Neural progenitor cell (in vitro differentiated cells): ENCODE results near the gene AFF3.

Source experiments
- EZH2 ChIP-seq: fragments of 200-600 bp; sonication (generic); IDR thresholded peaks from 2 replicates; pipeline ENCODE4 v1.6.1; 2017; ENCODE audit warnings: antibody characterized with exemption, mild to moderate bottlenecking, moderate library complexity
- TF ChIP-seq, protein P1 (sequence below): fragments of 200-600 bp; sonication (generic); IDR thresholded peaks from 2 replicates; pipeline ENCODE4 v1.5.1; 2017; ENCODE audit warnings: antibody characterized with exemption, mild to moderate bottlenecking

DNA sequence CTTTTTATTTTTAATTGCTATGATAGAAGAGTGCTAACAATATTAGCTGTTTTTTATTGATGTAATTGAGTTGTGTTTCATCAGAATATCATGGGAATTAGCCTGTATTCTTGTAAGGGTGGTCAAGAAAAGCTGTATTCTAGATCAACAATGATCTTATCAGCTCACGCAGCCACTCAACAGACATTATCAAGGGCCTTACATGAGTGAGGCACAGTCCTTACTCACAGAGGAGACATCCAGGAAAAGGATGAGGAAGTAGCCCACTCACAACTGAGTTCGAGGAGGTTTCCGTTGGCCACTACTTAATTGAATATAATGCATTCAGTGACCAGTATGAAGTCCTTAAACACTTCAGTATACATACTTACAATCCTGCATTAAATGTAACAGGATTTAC, 152.5 kb downstream of the AFF3 start:
- TF ChIP-seq, protein P1, sequence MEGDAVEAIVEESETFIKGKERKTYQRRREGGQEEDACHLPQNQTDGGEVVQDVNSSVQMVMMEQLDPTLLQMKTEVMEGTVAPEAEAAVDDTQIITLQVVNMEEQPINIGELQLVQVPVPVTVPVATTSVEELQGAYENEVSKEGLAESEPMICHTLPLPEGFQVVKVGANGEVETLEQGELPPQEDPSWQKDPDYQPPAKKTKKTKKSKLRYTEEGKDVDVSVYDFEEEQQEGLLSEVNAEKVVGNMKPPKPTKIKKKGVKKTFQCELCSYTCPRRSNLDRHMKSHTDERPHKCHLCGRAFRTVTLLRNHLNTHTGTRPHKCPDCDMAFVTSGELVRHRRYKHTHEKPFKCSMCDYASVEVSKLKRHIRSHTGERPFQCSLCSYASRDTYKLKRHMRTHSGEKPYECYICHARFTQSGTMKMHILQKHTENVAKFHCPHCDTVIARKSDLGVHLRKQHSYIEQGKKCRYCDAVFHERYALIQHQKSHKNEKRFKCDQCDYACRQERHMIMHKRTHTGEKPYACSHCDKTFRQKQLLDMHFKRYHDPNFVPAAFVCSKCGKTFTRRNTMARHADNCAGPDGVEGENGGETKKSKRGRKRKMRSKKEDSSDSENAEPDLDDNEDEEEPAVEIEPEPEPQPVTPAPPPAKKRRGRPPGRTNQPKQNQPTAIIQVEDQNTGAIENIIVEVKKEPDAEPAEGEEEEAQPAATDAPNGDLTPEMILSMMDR, result no peak
- no peak for TF ChIP-seq EZH2
